ENCODE results near the gene GRAPL.
"Not testable (repeated sequence)": the region's sequence is repeated elsewhere in the genome, so short reads cannot be mapped to it uniquely, and the experiment has no call there.

DNA sequence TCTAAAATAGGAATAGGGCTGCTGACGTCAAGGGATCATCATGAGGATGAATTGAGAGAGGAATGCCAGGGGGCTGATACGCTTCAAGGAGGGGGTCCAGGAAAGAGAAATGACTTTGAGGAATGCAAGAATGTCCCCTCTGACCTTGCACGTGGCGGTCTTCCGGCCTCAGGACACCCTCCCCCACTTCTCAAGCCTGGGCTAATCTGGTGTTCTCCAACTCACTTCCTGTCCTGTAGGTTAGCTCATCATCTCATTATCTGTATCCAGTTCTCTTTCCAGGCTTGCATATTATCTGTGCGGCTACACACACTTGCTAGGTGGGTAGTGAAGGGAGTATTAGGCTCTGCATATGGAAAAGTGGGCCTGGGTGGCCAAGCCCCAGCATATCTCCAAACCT, 18.9 kb upstream of the GRAPL start:
- not testable (repeated sequence) for TF ChIP-seq CTCF, POLR2A (IDR thresholded peaks at IDR 0.05)
